GM18526 (cell line): ENCODE measurements around the gene PINLYP.
A peak's percentile ranks its signal among the peaks of the same experiment; 100 is the strongest.

Source experiments
- POLR2A ChIP-seq: IDR thresholded peaks from 3 replicates; pipeline ENCODE4 v1.6.1; 2011; ENCODE audit not compliant: insufficient read length; ENCODE audit errors: extremely low read depth

PINLYP gene

DNA sequence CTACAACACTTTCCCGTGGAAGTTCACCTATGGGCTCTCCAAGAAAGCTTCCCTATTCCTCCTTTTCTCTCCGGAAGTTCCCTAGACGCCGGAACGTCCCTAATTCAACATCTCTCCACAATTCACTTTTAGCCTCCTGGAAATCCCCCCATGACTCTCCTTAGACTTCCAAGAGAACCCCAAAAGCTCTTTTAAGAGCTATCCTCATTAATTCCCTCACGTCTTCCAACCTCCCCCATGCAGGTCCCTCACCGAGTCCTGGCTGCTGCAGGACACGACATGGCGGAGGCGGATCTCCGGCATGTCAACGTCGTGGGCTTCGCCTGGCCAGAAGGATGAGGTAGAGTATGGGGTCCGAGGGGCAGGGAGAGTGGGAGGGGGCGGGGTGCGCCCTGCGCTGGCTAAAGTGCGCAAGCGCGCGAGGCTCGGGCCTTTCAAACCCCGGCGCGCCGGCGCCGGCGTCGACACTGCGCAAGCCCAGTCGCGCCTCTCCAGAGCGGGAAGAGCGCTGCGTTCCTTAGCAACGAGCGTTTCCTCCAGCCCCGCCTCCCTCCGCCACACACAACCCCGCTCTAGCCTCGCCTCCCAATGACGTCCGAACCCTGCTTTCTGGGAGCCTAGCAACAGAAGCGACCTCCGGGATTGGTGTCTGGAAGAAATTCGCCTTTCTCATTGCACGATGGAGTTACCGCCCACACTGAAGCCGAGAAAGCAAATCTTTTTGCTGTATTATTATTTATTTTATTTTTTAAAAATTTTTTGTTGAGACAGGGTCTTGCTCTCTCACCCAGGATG is at the start of gene PINLYP, which contains the start of gene XRCC1:
TSS of gene PINLYP (plus strand) at position 646 of the 795 bp plus-strand sequence. CDS start 1,391 bp downstream, outside the sequence.
TSS of gene XRCC1 (minus strand) at position 372 of the 795 bp plus-strand sequence. CDS start at position 303, 69 bp downstream.
- peak; percentile 59 for TF ChIP-seq POLR2A

- TF ChIP-seq POLR2A, result no peak
These were observed 49.5 kb upstream of the PINLYP start for GRCh38 chr19:43525836-43526771.

- peak; percentile 85 for TF ChIP-seq POLR2A
These were observed 48.4 kb upstream of the PINLYP start, which contains the start of gene ETHE1 for GRCh38 chr19:43526884-43527859. Gene ETHE1 (minus strand): TSS chr19:43527201. CDS start chr19:43527177, 24 bp downstream.

- TF ChIP-seq POLR2A, result no peak
These were observed 47.6 kb upstream of the PINLYP start for GRCh38 chr19:43527860-43528622.

DNA sequence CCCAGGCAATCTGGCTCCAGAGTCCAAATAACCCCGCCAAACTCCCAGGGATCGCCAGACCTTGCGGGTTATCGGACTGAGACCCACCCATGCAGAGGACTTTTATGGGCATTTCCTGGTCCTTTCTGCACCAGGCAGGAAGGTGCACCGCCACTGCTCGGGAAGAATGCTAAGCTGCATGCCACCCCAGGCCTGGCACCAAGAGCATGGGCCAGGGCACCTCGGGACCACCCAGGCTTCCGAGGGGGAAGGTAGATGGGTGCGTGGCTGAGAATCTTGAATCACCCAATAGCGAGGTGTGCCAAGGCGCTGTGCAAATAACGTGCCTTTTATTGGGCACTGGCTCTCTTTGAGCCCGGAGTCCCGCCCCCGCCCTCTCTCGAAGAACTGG is 43.0 kb upstream of the PINLYP start:
- TF ChIP-seq POLR2A, result no peak

- peak; percentile 37 for TF ChIP-seq POLR2A
These were observed 42.5 kb upstream of the PINLYP start, which contains the start of gene ZNF575 for GRCh38 chr19:43532962-43533545. Gene ZNF575 (plus strand): TSS chr19:43533188. CDS start chr19:43534423, 1,235 bp downstream.

DNA sequence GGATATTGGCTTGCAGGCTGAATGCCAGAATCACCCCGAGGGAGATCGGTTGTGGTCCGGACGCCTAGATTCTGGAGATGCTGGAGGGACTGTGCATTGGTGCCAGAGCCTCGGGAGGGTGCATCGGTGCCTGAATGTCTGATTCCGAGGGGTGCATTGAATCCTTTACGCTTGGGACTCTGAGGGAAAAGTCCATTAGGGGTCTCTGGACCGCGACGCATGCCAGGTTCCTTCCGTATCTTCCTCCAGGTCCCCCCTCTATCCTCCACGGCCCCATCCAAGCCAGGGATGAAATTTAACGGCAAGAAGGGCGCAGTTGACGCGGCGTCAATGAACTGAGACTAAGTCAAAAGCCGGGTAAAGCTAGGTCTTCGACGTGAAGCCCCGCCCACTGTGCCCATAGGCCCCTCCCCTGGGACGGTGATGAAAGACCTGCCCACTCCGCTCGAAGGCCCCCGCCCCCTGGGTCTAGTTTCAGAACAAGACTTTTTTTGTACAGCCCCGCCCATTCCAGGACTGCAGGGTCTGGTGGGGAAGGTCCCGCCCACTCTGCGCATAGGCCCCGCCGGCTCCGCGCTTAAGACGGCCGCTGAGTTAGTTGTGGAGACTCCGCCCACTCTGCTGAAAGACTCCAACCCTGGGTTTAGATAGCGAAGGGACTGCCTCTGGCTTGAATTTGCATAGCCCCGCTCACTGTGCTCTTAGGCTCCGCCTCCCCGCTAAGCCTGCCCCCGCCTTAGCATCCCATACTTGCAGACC is 41.9 kb upstream of the PINLYP start:
- TF ChIP-seq POLR2A, result no peak

DNA sequence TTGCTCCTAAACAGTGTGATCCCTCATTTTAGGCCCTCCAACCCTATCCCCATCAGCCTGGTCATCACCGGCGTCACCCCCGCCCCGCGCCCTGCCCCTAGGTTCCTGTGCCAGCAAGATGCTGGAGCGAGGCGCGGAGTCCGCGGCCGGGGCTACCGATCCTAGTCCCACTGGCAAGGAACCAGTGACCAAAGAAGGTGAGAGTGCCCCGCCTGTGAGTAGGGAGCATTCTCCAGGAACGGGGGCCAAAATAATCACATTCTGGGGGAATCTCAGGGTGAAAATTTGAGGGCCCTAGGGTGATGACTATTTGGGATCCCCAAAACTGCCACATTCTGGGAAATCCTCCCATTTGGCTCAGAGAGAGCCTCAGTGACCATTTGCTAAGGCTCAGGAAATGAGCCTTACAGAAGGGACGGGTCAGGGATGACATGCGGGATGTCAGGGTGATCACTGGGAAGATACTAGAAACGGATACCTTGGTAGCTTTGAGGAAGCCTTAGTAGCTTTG is 41.2 kb upstream of the PINLYP start:
- no peak for TF ChIP-seq POLR2A

- no peak for TF ChIP-seq POLR2A
These were observed 40.5 kb upstream of the PINLYP start for GRCh38 chr19:43534816-43535761.

DNA sequence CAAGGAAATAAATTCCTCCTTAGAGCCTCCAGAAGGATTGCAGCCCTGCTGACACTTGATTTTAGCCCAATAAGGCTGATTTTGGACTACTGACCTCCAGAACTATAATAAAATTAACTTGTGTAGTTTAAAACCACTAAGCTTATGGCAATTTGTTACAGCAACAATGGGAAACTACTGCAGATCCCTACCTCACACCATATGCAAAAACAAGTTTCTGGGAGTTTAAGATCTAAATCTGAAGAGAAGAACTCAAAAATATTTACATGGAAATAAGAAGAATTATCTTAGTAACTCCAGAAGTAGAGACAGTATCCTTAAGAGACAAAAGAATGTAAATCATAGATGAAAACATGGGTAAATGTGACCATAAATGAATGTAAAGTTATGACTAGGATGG is 36.7 kb upstream of the PINLYP start:
- TF ChIP-seq POLR2A, result no peak

- TF ChIP-seq POLR2A, result no peak
These were observed 35.2 kb upstream of the PINLYP start for GRCh38 chr19:43540381-43540780.

DNA sequence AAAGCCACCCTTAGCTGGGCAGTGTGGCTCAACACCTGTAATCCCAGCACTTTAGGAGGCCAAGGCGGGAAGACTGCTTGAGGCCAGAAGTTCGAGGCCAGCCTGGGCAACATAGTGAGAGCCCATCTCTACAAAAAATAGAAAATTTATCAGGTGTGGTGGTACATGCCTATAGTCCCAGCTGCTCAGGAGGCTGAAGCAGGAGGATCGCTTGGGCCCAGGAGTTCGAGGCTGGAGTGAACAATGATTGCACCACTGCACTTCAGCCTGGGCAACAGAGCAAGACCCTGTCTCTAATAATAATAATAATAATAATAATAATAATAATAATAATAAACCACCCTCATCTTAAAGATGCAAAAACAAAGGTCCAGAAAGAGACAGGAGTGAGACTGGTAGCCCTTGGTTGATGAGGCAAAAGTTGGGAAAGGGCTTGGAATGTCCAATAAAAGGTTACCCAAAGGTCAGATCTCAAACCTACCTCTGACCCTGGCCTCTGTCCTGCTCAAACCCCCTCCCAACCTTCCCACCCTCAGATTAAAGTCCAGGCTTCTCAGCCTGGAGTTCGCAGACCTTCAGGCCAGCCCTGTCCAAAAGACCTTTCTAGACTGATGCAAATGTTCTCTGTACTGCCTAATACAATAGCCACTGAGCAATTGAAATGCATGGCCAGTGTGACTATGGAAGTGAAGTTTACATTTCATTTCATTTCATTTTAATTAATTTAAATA is 33.5 kb upstream of the PINLYP start:
- TF ChIP-seq POLR2A, result no peak
